ENCODE results near the gene HEMGN. TPM values are rescaled to one million over a fixed set of nuclear protein-coding genes. Genes with fewer than 3 reads are reported as not detected.

Gene HEMGN
- total and polyA plus RNA-seq, 10 of the 15 experiments (the other 5 are each of a cell fraction or from before 2014, with no cell fraction given) = 0.03 to 0.28 (median 0.09) TPM; not detected in 4

DNA sequence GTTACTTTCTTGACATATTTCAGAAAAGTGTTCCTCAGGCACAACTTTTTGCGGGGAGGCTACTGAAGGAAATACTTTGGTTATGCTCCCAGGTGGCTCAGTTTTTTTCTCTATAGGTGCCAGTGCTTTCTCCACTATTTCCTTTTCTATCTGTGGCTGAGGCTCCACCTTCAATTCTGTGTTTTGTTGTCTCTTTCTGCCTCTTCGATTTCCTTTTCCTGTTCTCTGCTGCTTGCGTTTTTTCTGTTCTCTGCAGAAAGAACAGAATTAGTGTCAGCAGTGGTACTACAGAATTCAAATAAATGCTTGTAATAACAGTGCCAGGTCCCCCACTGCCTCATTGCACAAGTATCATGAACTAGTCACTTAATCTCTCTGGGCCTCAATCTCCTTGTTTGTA lies 7.0 kb downstream of the HEMGN start (continued):
- TF ChIP-seq RUNX3 (IDR thresholded peaks at IDR 0.05; ENCODE audit: low read length) = no peak
- no peak for TF ChIP-seq NFIC (IDR thresholded peaks at IDR 0.05; ENCODE audit: low read depth, low read length)
- no peak for TF ChIP-seq SREBF2 (IDR thresholded peaks at IDR 0.05; ENCODE audit: low read length)

DNA sequence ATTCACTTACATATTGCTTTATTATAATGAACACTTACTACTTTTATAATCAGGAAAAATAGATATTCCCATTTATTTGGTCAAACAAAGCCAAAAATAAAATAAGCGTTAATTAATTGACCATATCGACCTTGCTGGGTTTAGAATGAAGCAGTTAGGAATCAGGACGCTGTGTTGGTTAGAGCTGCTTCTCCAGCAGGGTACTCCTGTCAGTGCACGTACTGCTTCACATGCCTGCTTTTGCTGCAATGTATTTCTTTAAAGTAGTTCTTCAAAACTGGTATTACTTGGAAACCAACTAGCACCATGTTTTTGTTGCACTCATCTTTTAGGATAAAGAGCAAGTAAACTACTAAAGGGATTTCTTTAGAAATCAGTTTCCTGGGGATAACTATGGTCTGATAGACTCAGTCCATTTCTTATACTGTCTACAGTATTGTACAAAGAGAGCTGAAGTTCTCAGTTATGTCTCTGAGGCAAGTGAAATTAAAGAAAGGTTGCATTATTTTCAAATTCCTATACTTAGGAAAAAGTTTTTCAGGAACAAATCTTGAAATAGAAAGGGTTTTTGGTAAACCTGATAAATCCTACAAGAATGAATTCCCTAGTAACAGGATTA lies 8.9 kb downstream of the HEMGN start:
- TF ChIP-seq HDAC2 (IDR thresholded peaks at IDR 0.05) = no peak
- no peak for TF ChIP-seq POLR2AphosphoS2 (IDR thresholded peaks at IDR 0.05; ENCODE audit: low read depth, low read length)
- TF ChIP-seq, protein P1, sequence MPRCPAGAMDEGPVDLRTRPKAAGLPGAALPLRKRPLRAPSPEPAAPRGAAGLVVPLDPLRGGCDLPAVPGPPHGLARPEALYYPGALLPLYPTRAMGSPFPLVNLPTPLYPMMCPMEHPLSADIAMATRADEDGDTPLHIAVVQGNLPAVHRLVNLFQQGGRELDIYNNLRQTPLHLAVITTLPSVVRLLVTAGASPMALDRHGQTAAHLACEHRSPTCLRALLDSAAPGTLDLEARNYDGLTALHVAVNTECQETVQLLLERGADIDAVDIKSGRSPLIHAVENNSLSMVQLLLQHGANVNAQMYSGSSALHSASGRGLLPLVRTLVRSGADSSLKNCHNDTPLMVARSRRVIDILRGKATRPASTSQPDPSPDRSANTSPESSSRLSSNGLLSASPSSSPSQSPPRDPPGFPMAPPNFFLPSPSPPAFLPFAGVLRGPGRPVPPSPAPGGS (IDR thresholded peaks at IDR 0.05; ENCODE audit: borderline replicate concordance, insufficient read depth, low read depth, low read length, poor library complexity, severe bottlenecking) = no peak
- TF ChIP-seq SIX5 (IDR thresholded peaks at IDR 0.05; ENCODE audit: low read depth, low read length, severe bottlenecking) = no peak
- TF ChIP-seq PML (IDR thresholded peaks at IDR 0.05; ENCODE audit: low read length) = no peak
- no peak for TF ChIP-seq TCF7 (IDR thresholded peaks at IDR 0.05; ENCODE audit: borderline replicate concordance)
- TF ChIP-seq ZNF384 (IDR thresholded peaks at IDR 0.05; ENCODE audit: borderline replicate concordance, low read depth, low read length) = no peak
- no peak for TF ChIP-seq CEBPB (IDR thresholded peaks at IDR 0.05; ENCODE audit: borderline replicate concordance in 1 of 2, low read depth in 2 of 2, low read length in 2 of 2)
- TF ChIP-seq, protein P2, sequence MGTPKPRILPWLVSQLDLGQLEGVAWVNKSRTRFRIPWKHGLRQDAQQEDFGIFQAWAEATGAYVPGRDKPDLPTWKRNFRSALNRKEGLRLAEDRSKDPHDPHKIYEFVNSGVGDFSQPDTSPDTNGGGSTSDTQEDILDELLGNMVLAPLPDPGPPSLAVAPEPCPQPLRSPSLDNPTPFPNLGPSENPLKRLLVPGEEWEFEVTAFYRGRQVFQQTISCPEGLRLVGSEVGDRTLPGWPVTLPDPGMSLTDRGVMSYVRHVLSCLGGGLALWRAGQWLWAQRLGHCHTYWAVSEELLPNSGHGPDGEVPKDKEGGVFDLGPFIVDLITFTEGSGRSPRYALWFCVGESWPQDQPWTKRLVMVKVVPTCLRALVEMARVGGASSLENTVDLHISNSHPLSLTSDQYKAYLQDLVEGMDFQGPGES (IDR thresholded peaks at IDR 0.05) = no peak
- no peak for TF ChIP-seq GABPA (IDR thresholded peaks at IDR 0.05; ENCODE audit: low read depth)
- no peak for TF ChIP-seq HDGF (IDR thresholded peaks at IDR 0.05)
- no peak for TF ChIP-seq MXI1 (IDR thresholded peaks at IDR 0.05; ENCODE audit: low read depth, low read length)
- TF ChIP-seq TBL1XR1 (IDR thresholded peaks at IDR 0.05; ENCODE audit: low read depth, low read length) = no peak
- in situ Hi-C loops (cut with MboI) = no loop called here
- SMC1A ChIA-PET (ENCODE audit: uncharacterized antibody, unreplicated experiment) = no interaction called here
- H3K36me3 ChIP-seq (ENCODE audit: control insufficient read depth in 2 of 2, insufficient read depth in 2 of 2, low read length in 1 of 2) = no peaks in the 10 kb centered on the region
- ATAC-seq = no peak
- no peak for DNase-seq (ENCODE audit: low read depth, low spot score)
- H3K4me1 ChIP-seq (ENCODE audit: control insufficient read depth, insufficient read depth, low read length) = no peaks in the 10 kb centered on the region
- H3K9me3 ChIP-seq (replicated peaks; ENCODE audit: control insufficient read depth, insufficient read depth, low read length) = no peaks in the 10 kb centered on the region
- no peak overlapping the region for H3K9ac ChIP-seq (ENCODE audit: control insufficient read depth, insufficient read depth, low read length)
- no peaks in the 10 kb centered on the region for H3K27me3 ChIP-seq (replicated peaks in 1 of 2; ENCODE audit: control insufficient read depth in 2 of 2, insufficient read depth in 2 of 2, low read length in 1 of 2)
- no TSS peak for BruUV-seq (replicated peaks)
- H4K20me1 ChIP-seq (ENCODE audit: control insufficient read depth, insufficient read depth) = no peaks in the 10 kb centered on the region
- H3K27ac ChIP-seq (ENCODE audit: control insufficient read depth, insufficient read depth) = no peak overlapping the region
- intact Hi-C loops (cut with micrococcal nuclease; ENCODE audit: unreplicated experiment) = no loop called here
- FAIRE-seq = no peak
- 90% methylated on average over 4 of the region's 4 CpGs for WGBS (ENCODE audit: insufficient coverage, insufficient replicate concordance, low lambda C conversion rate, missing lambda C conversion rate)
- H3K79me2 ChIP-seq (ENCODE audit: control insufficient read depth, insufficient read depth, low read length) = no peaks in the 10 kb centered on the region
- POLR2A ChIA-PET = interaction anchor here (1.6 kb wide), 1 partner anchor 27 kb away, joined by 3 read pairs; no protein-coding TSS in a partner anchor
- H3K4me3 ChIP-seq = no peak overlapping the region
- CTCF ChIA-PET = interaction anchor here (0.5 to 1.1 kb wide), 2 partner anchors 43 to 106 kb away, joined by 3 read pairs; no protein-coding TSS in a partner anchor
- RAD21 ChIA-PET (ENCODE audit: unreplicated experiment) = no interaction called here
- no peak overlapping the region for H3K4me2 ChIP-seq (ENCODE audit: control insufficient read depth, insufficient read depth)
- no peak overlapping the region for H2AFZ ChIP-seq (ENCODE audit: control insufficient read depth, low read depth, low read length)

Measured in GM12878 (cell line).